ENCODE data around the gene ANO2. TPM values are rescaled to one million over a fixed set of nuclear protein-coding genes. Genes with fewer than 3 reads are reported as not detected.

ANO2 gene
- total RNA-seq, 1 donor from 2014 or later, result 13.6 TPM

GRCh38 chr12:5796171-5796958 lies 148.7 kb downstream of the ANO2 start:
- intact Hi-C loops (cut with DNase I), result no loop called here
- DNase-seq (ENCODE audit: low spot score), result no peak

GRCh38 chr12:5794156-5794555 lies 150.9 kb downstream of the ANO2 start:
- intact Hi-C loops (cut with DNase I), result no loop called here
- no peak for DNase-seq (ENCODE audit: low spot score)

- intact Hi-C loops (cut with DNase I), result no loop called here
- peak; percentile 5 for DNase-seq (ENCODE audit: low spot score)
These were observed 152.7 kb downstream of the ANO2 start for GRCh38 chr12:5792343-5792742.

GRCh38 chr12:5789469-5789968 lies 155.5 kb downstream of the ANO2 start:
- intact Hi-C loops (cut with DNase I), result no loop called here
- no peak for DNase-seq (ENCODE audit: low spot score)

- no peak for DNase-seq (ENCODE audit: low spot score)
These were observed 157.2 kb downstream of the ANO2 start for GRCh38 chr12:5787828-5788227.

GRCh38 chr12:5785601-5786000 lies 159.5 kb downstream of the ANO2 start:
- intact Hi-C loops (cut with DNase I), result no loop called here
- DNase-seq (ENCODE audit: low spot score), result no peak

More at GRCh38 chr12:5787828-5788227, 157.2 kb downstream of the ANO2 start:
- intact Hi-C loops (cut with DNase I), result no loop called here

- intact Hi-C loops (cut with DNase I), result no loop called here
- no peak for DNase-seq (ENCODE audit: low spot score)
These were observed 160.5 kb downstream of the ANO2 start for GRCh38 chr12:5784462-5785130.

GRCh38 chr12:5783289-5783920 lies 161.7 kb downstream of the ANO2 start:
- intact Hi-C loops (cut with DNase I), result no loop called here
- no peak for DNase-seq (ENCODE audit: low spot score)

GRCh38 chr12:5780536-5780935 lies 164.5 kb downstream of the ANO2 start:
- intact Hi-C loops (cut with DNase I), result no loop called here
- no peak for DNase-seq (ENCODE audit: low spot score)

GRCh38 chr12:5779401-5779800 lies 165.7 kb downstream of the ANO2 start:
- DNase-seq (ENCODE audit: low spot score), result no peak
- intact Hi-C loops (cut with DNase I), result no loop called here

GRCh38 chr12:5778821-5779220 lies 166.2 kb downstream of the ANO2 start:
- intact Hi-C loops (cut with DNase I), result no loop called here
- no peak for DNase-seq (ENCODE audit: low spot score)

GRCh38 chr12:5777451-5777850 lies 167.6 kb downstream of the ANO2 start:
- no peak for DNase-seq (ENCODE audit: low spot score)
- intact Hi-C loops (cut with DNase I), result no loop called here

GRCh38 chr12:5776091-5776490 lies 169.0 kb downstream of the ANO2 start:
- no peak for DNase-seq (ENCODE audit: low spot score)
- intact Hi-C loops (cut with DNase I), result no loop called here

GRCh38 chr12:5773550-5773949 lies 171.5 kb downstream of the ANO2 start:
- DNase-seq (ENCODE audit: low spot score), result no peak
- intact Hi-C loops (cut with DNase I), result no loop called here

GRCh38 chr12:5771756-5772155 lies 173.3 kb downstream of the ANO2 start:
- intact Hi-C loops (cut with DNase I), result no loop called here
- no peak for DNase-seq (ENCODE audit: low spot score)

GRCh38 chr12:5770727-5771126 lies 174.3 kb downstream of the ANO2 start:
- no peak for DNase-seq (ENCODE audit: low spot score)
- intact Hi-C loops (cut with DNase I), result no loop called here

- DNase-seq (ENCODE audit: low spot score), result no peak
- intact Hi-C loops (cut with DNase I), result no loop called here
These were observed 176.4 kb downstream of the ANO2 start for GRCh38 chr12:5768581-5769196.

- intact Hi-C loops (cut with DNase I), result no loop called here
- no peak for DNase-seq (ENCODE audit: low spot score)
These were observed 176.9 kb downstream of the ANO2 start for GRCh38 chr12:5768171-5768570.

- intact Hi-C loops (cut with DNase I), result no loop called here
These were observed 186.7 kb downstream of the ANO2 start for GRCh38 chr12:5758347-5758746.

GRCh38 chr12:5756338-5756842 lies 188.7 kb downstream of the ANO2 start:
- intact Hi-C loops (cut with DNase I), result no loop called here
- DNase-seq (ENCODE audit: low spot score), result no peak

More at GRCh38 chr12:5758347-5758746, 186.7 kb downstream of the ANO2 start:
- DNase-seq (ENCODE audit: low spot score), result no peak

Measured in cardiac septum (tissue), 1 donor.